ENCODE data around the gene GNPDA1.

DNA sequence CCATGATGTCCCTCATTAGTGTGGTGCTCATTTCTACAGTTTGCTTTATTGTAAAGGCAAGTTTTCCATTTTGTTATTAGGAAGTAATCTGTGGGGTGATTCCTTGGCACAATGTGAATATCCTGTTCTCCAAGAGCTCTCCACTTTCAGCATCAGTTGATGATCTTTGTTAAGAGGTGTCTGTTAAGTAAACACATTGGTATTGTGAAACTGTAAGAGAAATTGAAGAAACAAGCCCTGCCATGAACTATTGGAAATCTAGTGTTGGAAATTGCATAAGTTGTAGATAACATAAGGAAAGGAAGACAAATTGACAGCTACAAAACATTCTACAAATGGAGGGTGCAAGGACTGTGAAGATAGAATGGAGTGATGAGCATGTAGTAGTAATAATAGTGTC, 26.8 kb downstream of the GNPDA1 start:
- no peak for TF ChIP-seq CTCF (conservative IDR thresholded peaks at IDR 0.05 in 1 of 2, IDR thresholded peaks at IDR 0.05 in 1 of 2; ENCODE audit: extremely low read depth in 1 of 2, insufficient read depth in 1 of 2, low read depth in 1 of 2, low read length in 2 of 2)
- TF ChIP-seq EZH2 (IDR thresholded peaks at IDR 0.05; ENCODE audit: borderline replicate concordance, low read length), result no peak
